IMR-90 (cell line): ENCODE results near the gene ITM2B. TPM values are rescaled to one million over a fixed set of nuclear protein-coding genes. Genes with fewer than 3 reads are reported as not detected.

Experiments used
- ATAC-seq: fragments of 200-7000 bp; cut with Tn5 transposase; 2 replicates; pipeline ENCODE4 v1.9.1; 2020; ENCODE audit warnings: low read depth, mild to moderate bottlenecking, moderate library complexity
- BruUV-seq: library from RNA; stranded (reverse); fragments of 400-500 nt; replicated peaks from 2 replicates; lab custom pipeline; 2021; lab: Mats Ljungman, UMichigan
- CTCF ChIA-PET: fragments of 300-600 bp; formaldehyde crosslinking; extraction: SDS; loops from one replicate; lab custom pipeline; 2021; ENCODE audit warnings: antibody characterized with exemption; lab: Yijun Ruan, JAX
- POLR2A ChIA-PET: fragments of 300-600 bp; sonication (Branson Sonifier 250); formaldehyde crosslinking; loops from one replicate; lab custom pipeline; 2022; ENCODE audit warnings: antibody characterized with exemption; ENCODE audit not compliant: unreplicated experiment; lab: Charles Lee
- DNase-seq: peaks from one replicate; pipeline ENCODE4 v3.0.0; 2013
- H2AFZ ChIP-seq: replicated peaks from 2 replicates; pipeline ENCODE3; 2013; ENCODE audit warnings: low read length, mild to moderate bottlenecking; ENCODE audit not compliant: poor library complexity
- H2AK5ac ChIP-seq: 2 replicates; pipeline ENCODE4 v1.6.1; 2013; ENCODE audit warnings: low read depth, low read length, inconsistent platforms
- H2AK9ac ChIP-seq: replicated peaks from 2 replicates; pipeline ENCODE3; 2013; ENCODE audit warnings: mild to moderate bottlenecking, low read depth, low read length, moderate library complexity; ENCODE audit not compliant: poor library complexity
- H2BK120ac ChIP-seq: 2 replicates; pipeline ENCODE4 v1.6.1; 2013; ENCODE audit warnings: low read depth, low read length, inconsistent platforms
- H2BK15ac ChIP-seq: 3 replicates; pipeline ENCODE4 v1.6.1; 2013; ENCODE audit warnings: low read depth, low read length, inconsistent platforms
- H2BK20ac ChIP-seq: 2 replicates; pipeline ENCODE4 v1.6.1; 2013; ENCODE audit warnings: low read depth, mild to moderate bottlenecking, inconsistent platforms, low read length, moderate library complexity
- H2BK5ac ChIP-seq: 2 replicates; pipeline ENCODE4 v1.6.1; 2013; ENCODE audit warnings: mild to moderate bottlenecking, low read depth, low read length, inconsistent platforms; ENCODE audit not compliant: poor library complexity, severe bottlenecking
- H3K14ac ChIP-seq: replicated peaks from 2 replicates; pipeline ENCODE4 v1.6.1; 2013; ENCODE audit warnings: low read depth, low read length, inconsistent platforms
- H3K18ac ChIP-seq: 2 replicates; pipeline ENCODE4 v1.6.1; 2013; ENCODE audit warnings: low read depth, low read length, control low read depth
- H3K23ac ChIP-seq: 2 replicates; pipeline ENCODE4 v1.6.1; 2013; ENCODE audit warnings: low read depth, low read length, inconsistent platforms
- H3K27ac ChIP-seq: 2 replicates; pipeline ENCODE4 v1.5.1; 2013; ENCODE audit warnings: mild to moderate bottlenecking, control low read depth, low read length; ENCODE audit not compliant: insufficient read depth
- H3K27me3 ChIP-seq: 2 replicates; pipeline ENCODE4 v1.6.1; 2013; ENCODE audit warnings: low read length; ENCODE audit not compliant: control insufficient read depth, insufficient read depth
- H3K36me3 ChIP-seq: 2 replicates; pipeline ENCODE4 v1.6.1; 2013; ENCODE audit warnings: low read length, mixed read lengths; ENCODE audit not compliant: control insufficient read depth, insufficient read depth
- H3K4ac ChIP-seq: 2 replicates; pipeline ENCODE4 v1.6.1; 2013; ENCODE audit warnings: low read depth, low read length, inconsistent platforms
- H3K4me1 ChIP-seq: 2 replicates; pipeline ENCODE4 v1.6.1; 2013; ENCODE audit warnings: low read length, mixed read lengths; ENCODE audit not compliant: control insufficient read depth, insufficient read depth
- H3K4me2 ChIP-seq: 2 replicates; pipeline ENCODE4 v1.6.1; 2013; ENCODE audit warnings: low read depth, mild to moderate bottlenecking, control low read depth, low read length, moderate library complexity
- H3K4me3 ChIP-seq: 2 replicates; pipeline ENCODE4 v1.5.1; 2013; ENCODE audit warnings: low read depth, mild to moderate bottlenecking, control low read depth, low read length, moderate library complexity; ENCODE audit not compliant: insufficient read depth
- H3K56ac ChIP-seq: 2 replicates; pipeline ENCODE4 v1.6.1; 2013; ENCODE audit warnings: low read length, inconsistent platforms; ENCODE audit not compliant: insufficient read depth; ENCODE audit errors: extremely low read depth
- H3K79me1 ChIP-seq, 2 experiments: 2 replicates each; pipeline ENCODE4 v1.6.1; 2013; ENCODE audit warnings: low read length in 2 of 2, inconsistent platforms in 1 of 2, low read depth in 1 of 2
- H3K9ac ChIP-seq: 2 replicates; pipeline ENCODE4 v1.6.1; 2013; ENCODE audit warnings: low read depth, low read length, control low read depth
- H3K9me1 ChIP-seq: 2 replicates; pipeline ENCODE4 v1.6.1; 2013; ENCODE audit warnings: low read length, inconsistent platforms; ENCODE audit not compliant: insufficient read depth
- H3K9me3 ChIP-seq: 2 replicates; pipeline ENCODE4 v1.6.1; 2013; ENCODE audit warnings: low read length; ENCODE audit not compliant: control insufficient read depth, insufficient read depth
- H4K20me1 ChIP-seq: 2 replicates; pipeline ENCODE4 v1.6.1; 2013; ENCODE audit warnings: low read length, inconsistent platforms; ENCODE audit not compliant: insufficient read depth
- H4K5ac ChIP-seq: 2 replicates; pipeline ENCODE4 v1.6.1; 2013; ENCODE audit warnings: mild to moderate bottlenecking, low read depth, low read length, control low read depth
- H4K8ac ChIP-seq, 2 experiments: 2 replicates each; pipeline ENCODE4 v1.6.1; 2013; ENCODE audit warnings: low read depth in 2 of 2, low read length in 2 of 2, control low read depth in 1 of 2, inconsistent platforms in 1 of 2
- H4K91ac ChIP-seq: 2 replicates; pipeline ENCODE4 v1.6.1; 2013; ENCODE audit warnings: low read depth, low read length, inconsistent platforms; ENCODE audit not compliant: insufficient read depth
- BHLHE40 ChIP-seq: fragments of 150-350 bp; IDR thresholded peaks from 2 replicates; pipeline ENCODE4 v1.6.1; 2016; ENCODE audit warnings: mild to moderate bottlenecking, low read depth, low read length
- CEBPB ChIP-seq: IDR thresholded peaks from 2 replicates; pipeline ENCODE4 v1.6.1; 2012; ENCODE audit warnings: low read depth, low read length, improper control_type of control experiment
- CHD1 ChIP-seq: IDR thresholded peaks from 2 replicates; pipeline ENCODE4 v1.6.1; 2012; ENCODE audit warnings: low read depth, low read length, improper control_type of control experiment
- CTCF ChIP-seq: conservative IDR thresholded peaks from 2 replicates; pipeline ENCODE4 v1.5.1; 2012; ENCODE audit warnings: mild to moderate bottlenecking, low read depth, low read length, improper control_type of control experiment
- FOS ChIP-seq: fragments of 150-350 bp; IDR thresholded peaks from 2 replicates; pipeline ENCODE4 v1.6.1; 2016; ENCODE audit warnings: low read depth, low read length
- MAZ ChIP-seq: IDR thresholded peaks from 2 replicates; pipeline ENCODE4 v1.6.1; 2012; ENCODE audit warnings: low read depth, mild to moderate bottlenecking, low read length, improper control_type of control experiment, moderate library complexity, borderline replicate concordance
- MXI1 ChIP-seq: IDR thresholded peaks from 2 replicates; pipeline ENCODE4 v1.6.1; 2012; ENCODE audit warnings: low read depth, mild to moderate bottlenecking, low read length, moderate library complexity, borderline replicate concordance
- NFE2L2 ChIP-seq: fragments of 150-350 bp; IDR thresholded peaks from 2 replicates; pipeline ENCODE4 v1.6.1; 2016; ENCODE audit warnings: low read depth, mild to moderate bottlenecking, low read length
- RCOR1 ChIP-seq: IDR thresholded peaks from 2 replicates; pipeline ENCODE4 v1.6.1; 2012; ENCODE audit warnings: mild to moderate bottlenecking, low read length, improper control_type of control experiment; ENCODE audit not compliant: insufficient replicate concordance
- RFX5 ChIP-seq: IDR thresholded peaks from 2 replicates; pipeline ENCODE4 v1.8.0; 2012; ENCODE audit warnings: low read depth, mild to moderate bottlenecking, low read length, moderate library complexity
- WGBS, 2 experiments: methylation state at CpG; one replicate each; pipeline versions ENCODE4 v1.1.5 to v1.1.7; 2013; ENCODE audit warnings: missing lambda C conversion rate in 2 of 2; ENCODE audit not compliant: insufficient read length in 1 of 2; ENCODE audit errors: extremely low coverage in 2 of 2; 5-methylcytosine and 5-hydroxymethylcytosine counted together
- dilution Hi-C: fragments of 300-500 bp; cut with HindIII; formaldehyde crosslinking; loops from one replicate; pipeline ENCODE4 v1.14.3; 2018; ENCODE audit warnings: low sequenced_read_pairs; ENCODE audit not compliant: unreplicated experiment
- in situ Hi-C: fragments of 300-500 bp; cut with MboI; formaldehyde crosslinking; loops from 3 replicates; pipeline ENCODE4 v1.14.3; 2019; ENCODE audit warnings: low sequenced_read_pairs, inconsistent platforms, mixed read lengths
- intact Hi-C: fragments of 100-400 bp; cut with micrococcal nuclease; formaldehyde crosslinking; loops from 2 replicates; pipeline ENCODE4 v1.10.0; 2022
- polyA plus RNA-seq, 3 experiments: library from polyadenylated mRNA; depleted of rRNA; stranded (reverse); fragments of >200 nt; gene quantifications; 2 replicates each; pipeline ENCODE4 v1.2.3, GENCODE V29; 2012; ENCODE audit warnings: low replicate concordance in 1 of 3
- total RNA-seq: library from RNA; depleted of rRNA; stranded (reverse); fragments of >200 nt; gene quantifications from 2 replicates; pipeline ENCODE4 v1.2.3, GENCODE V29; 2012

Gene ITM2B
- total and polyA plus RNA-seq, 2 of the 4 experiments (the other 2 are of a cell fraction): 51.1 to 158 TPM

DNA sequence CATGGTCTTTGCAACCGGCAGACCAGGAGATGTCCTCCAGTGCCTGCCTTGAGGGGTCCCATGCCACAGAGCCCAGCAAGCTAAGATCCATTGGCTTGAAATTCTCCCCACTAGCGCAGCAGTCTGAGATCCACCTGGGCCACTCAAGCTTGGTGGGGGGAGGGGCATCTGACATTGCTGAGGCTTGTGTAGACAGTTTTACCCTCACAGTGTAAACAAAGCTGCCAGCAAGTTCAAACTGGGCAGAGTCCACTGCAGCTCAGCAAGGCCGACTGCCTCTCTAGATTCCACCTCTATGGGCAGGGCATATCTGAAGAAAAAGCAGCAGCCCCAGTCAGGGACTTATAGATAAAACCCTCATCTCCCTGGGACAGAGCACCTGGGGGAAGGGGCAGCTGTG, 32.0 kb upstream of the ITM2B start:
- H3K4me1 ChIP-seq: no peaks in the 10 kb centered on the region
- H2BK5ac ChIP-seq: no peak overlapping the region
- no peak overlapping the region for H3K56ac ChIP-seq
- H2BK120ac ChIP-seq: no peak overlapping the region
- H2AK9ac ChIP-seq: no peak overlapping the region
- whole genome bisulfite sequencing, 2 experiments: 100% methylated on average over 1 of the region's 3 CpGs; no CpG with 5 or more reads in 1 of the 2 experiments
- H4K8ac ChIP-seq: no peak overlapping the region
- in situ Hi-C loops (no loop called here), dilution Hi-C loops (no loop called here), intact Hi-C loops (no loop called here)
- no peaks in the 10 kb centered on the region for H4K20me1 ChIP-seq
- DNase-seq: no peak
- no peak for TF ChIP-seq CTCF
- TF ChIP-seq NFE2L2: no peak
- no peak for TF ChIP-seq RCOR1
- TF ChIP-seq MXI1: no peak
- TF ChIP-seq MAZ: no peak
- TF ChIP-seq RFX5: no peak
- no peak for TF ChIP-seq BHLHE40
- no peak for TF ChIP-seq CHD1
- TF ChIP-seq FOS: no peak
- no peak for TF ChIP-seq CEBPB
- no peak overlapping the region for H3K4ac ChIP-seq
- ChIA-PET CTCF (no interaction called here), POLR2A (no interaction called here)
- BruUV-seq: no TSS peak
- no peak overlapping the region for H2AK5ac ChIP-seq
- peaks cover 2% of the 10 kb centered on the region; the same call in 1 of the 2 replicates for H3K27me3 ChIP-seq
- H2BK15ac ChIP-seq: no peak overlapping the region
- no peaks in the 10 kb centered on the region for H3K79me1 ChIP-seq
- no peak overlapping the region for H3K14ac ChIP-seq
- H3K27ac ChIP-seq: no peak overlapping the region
- H3K9me1 ChIP-seq: no peaks in the 10 kb centered on the region
- H3K9ac ChIP-seq: no peak overlapping the region
- H3K4me3 ChIP-seq: no peak overlapping the region
- ATAC-seq: no peak
- H3K4me2 ChIP-seq: no peak overlapping the region
- H3K23ac ChIP-seq: no peak overlapping the region
- H2BK20ac ChIP-seq: no peak overlapping the region
- no peaks in the 10 kb centered on the region; the same call in 1 of the 2 replicates for H3K9me3 ChIP-seq
- no peak overlapping the region for H3K18ac ChIP-seq
- no peak overlapping the region for H2AFZ ChIP-seq
- H4K5ac ChIP-seq: no peak overlapping the region
- no peak overlapping the region for H4K91ac ChIP-seq
- H3K36me3 ChIP-seq: no peaks in the 10 kb centered on the region
